Neuronal stem cell (in vitro differentiated cells): ENCODE results near the gene FSCN2.

Source experiments
- DNase-seq: peaks from one replicate; pipeline ENCODE4 v3.0.0-alpha.2; 2013; ENCODE audit warnings: low spot score
- H2AFZ ChIP-seq: one replicate; pipeline ENCODE4 v1.6.1; 2013; ENCODE audit warnings: mild to moderate bottlenecking, low read length, inconsistent platforms
- H2AK5ac ChIP-seq: 2 replicates; pipeline ENCODE4 v1.6.1; 2013; ENCODE audit warnings: low read depth, mild to moderate bottlenecking, inconsistent platforms, low read length, moderate library complexity, mixed read lengths
- H2BK120ac ChIP-seq: 2 replicates; pipeline ENCODE4 v1.6.1; 2013; ENCODE audit warnings: low read depth, mild to moderate bottlenecking, inconsistent platforms, low read length, moderate library complexity, mixed read lengths
- H2BK12ac ChIP-seq: one replicate; pipeline ENCODE4 v1.6.1; 2013; ENCODE audit warnings: low read length, inconsistent platforms
- H2BK15ac ChIP-seq: 2 replicates; pipeline ENCODE4 v1.6.1; 2013; ENCODE audit warnings: mild to moderate bottlenecking, low read length, inconsistent platforms, mixed read lengths
- H2BK5ac ChIP-seq: one replicate; pipeline ENCODE4 v1.6.1; 2013; ENCODE audit warnings: inconsistent platforms, mild to moderate bottlenecking, low read length, moderate library complexity
- H3K14ac ChIP-seq: one replicate; pipeline ENCODE4 v1.6.1; 2013; ENCODE audit warnings: low read length, inconsistent platforms
- H3K18ac ChIP-seq: 2 replicates; pipeline ENCODE4 v1.6.1; 2013; ENCODE audit warnings: low read length, inconsistent platforms
- H3K23ac ChIP-seq: 2 replicates; pipeline ENCODE4 v1.6.1; 2013; ENCODE audit warnings: low read depth, mild to moderate bottlenecking, mixed read lengths, low read length, inconsistent platforms; ENCODE audit not compliant: poor library complexity
- H3K27ac ChIP-seq: replicated peaks from 3 replicates; pipeline ENCODE4 v1.5.1; 2013; ENCODE audit warnings: low read length, inconsistent platforms
- H3K27me3 ChIP-seq, 3 experiments: 2 replicates each; pipeline ENCODE4 v1.6.1; 2013; ENCODE audit warnings: low read length in 3 of 3, mild to moderate bottlenecking in 2 of 3, inconsistent platforms in 1 of 3, low read depth in 1 of 3, mixed read lengths in 1 of 3, moderate library complexity in 1 of 3; ENCODE audit not compliant: control insufficient read depth in 3 of 3, insufficient read depth in 3 of 3
- H3K36me3 ChIP-seq, 2 donors: replicated peaks in 1 of 2; 2 replicates each; pipeline ENCODE4 v1.6.1; 2013; ENCODE audit warnings: low read length in 2 of 2; ENCODE audit not compliant: control insufficient read depth in 2 of 2, insufficient read depth in 2 of 2
- H3K4ac ChIP-seq: 2 replicates; pipeline ENCODE4 v1.6.1; 2013; ENCODE audit warnings: inconsistent platforms, mild to moderate bottlenecking, low read length, moderate library complexity
- H3K4me1 ChIP-seq, 2 donors: 1 replicate in 1 of 2; 2 replicates in 1 of 2; pipeline ENCODE4 v1.6.1; 2013; ENCODE audit warnings: low read length in 2 of 2, low read depth in 1 of 2; ENCODE audit not compliant: control insufficient read depth in 2 of 2, insufficient read depth in 1 of 2
- H3K4me2 ChIP-seq: one replicate; pipeline ENCODE4 v1.6.1; 2013; ENCODE audit warnings: mild to moderate bottlenecking, low read length, inconsistent platforms; ENCODE audit not compliant: insufficient read depth, poor library complexity, severe bottlenecking
- H3K4me3 ChIP-seq, 2 donors: 2 replicates each; pipeline ENCODE4 v1.5.1; 2013; ENCODE audit warnings: low read length in 2 of 2, mild to moderate bottlenecking in 2 of 2, inconsistent platforms in 1 of 2, moderate library complexity in 1 of 2
- H3K79me1 ChIP-seq: one replicate; pipeline ENCODE4 v1.6.1; 2013; ENCODE audit warnings: low read depth, mild to moderate bottlenecking, inconsistent platforms, low read length, moderate library complexity
- H3K9ac ChIP-seq: one replicate; pipeline ENCODE4 v1.6.1; 2013; ENCODE audit warnings: mild to moderate bottlenecking, low read depth, low read length, inconsistent platforms; ENCODE audit not compliant: poor library complexity
- H3K9me3 ChIP-seq, 2 donors: replicated peaks in 1 of 2; 2 replicates each; pipeline versions ENCODE3 to v1.6.1; 2013; ENCODE audit warnings: low read length in 2 of 2, mild to moderate bottlenecking in 2 of 2, inconsistent platforms in 1 of 2, low read depth in 1 of 2, mixed read lengths in 1 of 2, moderate library complexity in 1 of 2; ENCODE audit not compliant: control insufficient read depth in 2 of 2, insufficient read depth in 1 of 2
- H4K8ac ChIP-seq: one replicate; pipeline ENCODE4 v1.6.1; 2013; ENCODE audit warnings: low read depth, mild to moderate bottlenecking, inconsistent platforms, low read length, moderate library complexity
- H4K91ac ChIP-seq: one replicate; pipeline ENCODE4 v1.6.1; 2013; ENCODE audit warnings: low read length, low read depth, mild to moderate bottlenecking, inconsistent platforms; ENCODE audit not compliant: poor library complexity
- WGBS, 2 donors: extraction: QIAGEN DNeasy Blood & Tissue Kit; methylation state at CpG; one replicate each; pipeline ENCODE4 v1.1.7; 2013; ENCODE audit warnings: missing lambda C conversion rate in 2 of 2, mixed read lengths in 1 of 2; ENCODE audit not compliant: insufficient read length in 2 of 2, insufficient replicate concordance in 1 of 2; ENCODE audit errors: extremely low coverage in 2 of 2; 5-methylcytosine and 5-hydroxymethylcytosine counted together

The FSCN2 gene

GRCh38 chr17:81494626-81495377, 33.4 kb upstream of the FSCN2 start:
- no peak overlapping the region for H2BK12ac ChIP-seq
- H3K9me3 ChIP-seq = no peaks in the 10 kb centered on the region
- H3K79me1 ChIP-seq = peaks cover 2% of the 10 kb centered on the region
- H2AFZ ChIP-seq = peak overlapping the region; percentile 64
- DNase-seq = no peak
- H2AK5ac ChIP-seq = no peak overlapping the region
- H3K18ac ChIP-seq = no peak overlapping the region
- H3K4me3 ChIP-seq = no peak overlapping the region
- peaks cover 10 to 19% of the 10 kb centered on the region in 2 donors for H3K4me1 ChIP-seq
- H3K23ac ChIP-seq = no peak overlapping the region
- H3K4ac ChIP-seq = no peak overlapping the region
- H3K27ac ChIP-seq = no peak overlapping the region
- no peak overlapping the region for H4K91ac ChIP-seq
- H3K36me3 ChIP-seq = no peaks in the 10 kb centered on the region
- H4K8ac ChIP-seq = no peak overlapping the region
- no peak overlapping the region for H2BK15ac ChIP-seq
- H3K9ac ChIP-seq = no peak overlapping the region
- H2BK5ac ChIP-seq = no peak overlapping the region
- no peak overlapping the region for H3K14ac ChIP-seq
- WGBS, 2 donors = no CpG with 5 or more reads among the region's 8 CpGs
- no peaks in the 10 kb centered on the region for H3K27me3 ChIP-seq
- no peak overlapping the region for H2BK120ac ChIP-seq
- H3K4me2 ChIP-seq = no peak overlapping the region

DNA sequence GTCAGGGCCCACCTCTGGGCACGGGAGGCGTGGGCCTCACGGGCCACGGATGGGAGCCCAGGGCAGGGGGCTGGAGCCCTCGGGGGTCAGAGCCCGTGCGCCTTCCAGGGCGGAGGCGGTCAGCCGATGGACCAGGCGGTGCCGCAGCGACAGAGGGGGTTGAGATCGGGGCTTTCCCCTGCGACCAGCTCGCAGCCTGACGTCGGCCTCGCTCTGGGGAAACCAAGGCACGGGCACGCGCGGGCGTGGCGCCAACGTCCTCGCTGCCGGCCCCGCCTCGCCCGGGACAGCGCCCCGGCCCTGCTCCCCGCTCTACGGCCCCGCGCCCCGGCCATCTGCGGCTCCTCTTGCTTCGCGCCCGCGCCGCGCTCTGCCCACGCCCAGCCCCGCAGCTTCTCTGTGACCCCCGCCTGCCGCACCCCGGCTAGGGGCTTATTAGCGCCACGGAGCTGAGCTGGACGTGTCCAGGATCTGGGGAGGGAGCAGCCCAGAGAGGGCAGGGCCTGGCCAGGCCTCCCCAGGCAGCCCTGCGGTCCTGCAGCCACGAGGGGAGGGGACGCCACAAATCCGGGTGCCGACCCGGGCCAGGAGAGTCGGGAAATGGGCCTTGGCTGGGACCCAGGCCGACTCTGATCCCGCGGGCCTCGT, 29.1 kb upstream of the FSCN2 start:
- no CpG with 5 or more reads among the region's 64 CpGs for WGBS, 2 donors
- H3K4me1 ChIP-seq = peaks cover 1 to 4% of the 10 kb centered on the region in 2 donors
- H3K4ac ChIP-seq = no peak overlapping the region

DNA sequence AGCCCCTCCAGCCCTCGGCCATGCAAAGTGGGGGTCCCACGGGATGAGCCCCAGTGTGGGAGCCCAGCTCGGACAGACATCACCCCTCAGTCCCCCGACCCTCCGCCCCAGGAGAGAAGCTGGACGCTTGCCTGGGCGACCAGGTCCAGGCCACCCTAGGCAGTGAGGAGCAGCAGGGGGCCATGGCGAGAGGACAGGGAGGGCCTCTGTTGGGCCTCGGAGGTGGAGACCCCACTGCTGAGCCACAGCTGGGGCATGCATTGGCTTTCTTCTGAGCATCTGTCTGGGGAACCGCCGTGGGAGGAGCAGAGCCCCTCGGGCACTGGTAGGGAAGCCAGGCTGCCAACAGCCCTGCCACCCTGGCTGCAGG, 28.6 kb upstream of the FSCN2 start:
- peak overlapping the region; percentile 2 for H2AK5ac ChIP-seq
- no peak overlapping the region for H3K9ac ChIP-seq
- H3K4me1 ChIP-seq = peaks cover 1 to 4% of the 10 kb centered on the region in 2 donors
- no peak overlapping the region for H3K4ac ChIP-seq
- H3K27me3 ChIP-seq = peaks cover 0 to 6% (median 0%) of the 10 kb centered on the region in 3 experiments
- peak overlapping the region; percentile 73 for H3K23ac ChIP-seq
- H3K18ac ChIP-seq = peak overlapping the region; percentile 83
- peak overlapping the region; percentile 0 for H3K14ac ChIP-seq
- no peak overlapping the region for H4K8ac ChIP-seq
- peak overlapping the region; percentile 0 for H2BK120ac ChIP-seq
- no CpG with 5 or more reads among the region's 12 CpGs for WGBS, 2 donors
- no peaks in the 10 kb centered on the region for H3K36me3 ChIP-seq
- H3K4me3 ChIP-seq = no peak overlapping the region
- no peak overlapping the region for H3K27ac ChIP-seq
- H4K91ac ChIP-seq = peak overlapping the region; percentile 11
- no peak overlapping the region for H2AFZ ChIP-seq
- DNase-seq = no peak
- no peak overlapping the region for H2BK5ac ChIP-seq
- no peak overlapping the region for H2BK12ac ChIP-seq
- H3K79me1 ChIP-seq = no peaks in the 10 kb centered on the region
- no peak overlapping the region for H3K4me2 ChIP-seq
- H2BK15ac ChIP-seq = peak overlapping the region; percentile 81
- peaks cover 0 to 2% of the 10 kb centered on the region in 2 donors for H3K9me3 ChIP-seq

More for the DNA sequence above, 29.1 kb upstream of the FSCN2 start:
- Histone ChIP-seq H3K27me3 (peaks cover 0 to 6% (median 0%) of the 10 kb centered on the region in 3 experiments), H4K8ac (no peak overlapping the region), H2BK12ac (peak overlapping the region; percentile 98), H3K18ac (peak overlapping the region; percentile 83), H3K23ac (peak overlapping the region; percentile 73), H3K27ac (no peak overlapping the region), H3K9ac (no peak overlapping the region), H3K79me1 (no peaks in the 10 kb centered on the region), H2BK15ac (peak overlapping the region; percentile 81), H4K91ac (no peak overlapping the region), H3K4me3 (no peak overlapping the region), H3K36me3 (no peaks in the 10 kb centered on the region), H3K14ac (peak overlapping the region; percentile 99), H2AK5ac (peak overlapping the region; percentile 90), H3K4me2 (no peak overlapping the region), H2BK5ac (no peak overlapping the region), H2AFZ (no peak overlapping the region), H3K9me3 (peaks cover 0 to 2% of the 10 kb centered on the region in 2 donors), H2BK120ac (peak overlapping the region; percentile 0)
- DNase-seq = no peak

GRCh38 chr17:81500047-81500446, 28.1 kb upstream of the FSCN2 start:
- Histone ChIP-seq H2BK120ac (no peak overlapping the region), H4K8ac (no peak overlapping the region), H4K91ac (no peak overlapping the region), H3K4ac (no peak overlapping the region), H3K9ac (no peak overlapping the region), H3K9me3 (peaks cover 0 to 2% of the 10 kb centered on the region in 2 donors), H2AFZ (no peak overlapping the region), H2BK12ac (no peak overlapping the region), H3K14ac (no peak overlapping the region), H2AK5ac (no peak overlapping the region), H3K4me2 (no peak overlapping the region), H3K4me1 (peaks cover under 1 to 1% of the 10 kb centered on the region in 2 donors), H3K27ac (no peak overlapping the region), H3K27me3 (peaks cover 0 to 6% (median 0%) of the 10 kb centered on the region in 3 experiments), H3K4me3 (no peak overlapping the region), H2BK15ac (no peak overlapping the region), H3K36me3 (no peaks in the 10 kb centered on the region), H3K23ac (no peak overlapping the region), H3K18ac (peak overlapping the region; percentile 76), H3K79me1 (no peaks in the 10 kb centered on the region), H2BK5ac (no peak overlapping the region)
- DNase-seq = no peak
- no CpG with 5 or more reads among the region's 7 CpGs for WGBS, 2 donors
